GM12878 (cell line): ENCODE measurements around the gene NPAS1. TPM values are rescaled to one million over a fixed set of nuclear protein-coding genes. Genes with fewer than 3 reads are reported as not detected.

Source experiments
- ATAC-seq: fragments of 200-7000 bp; cut with Tn5 transposase; 3 replicates; pipeline ENCODE4 v1.9.1; 2020; ENCODE audit warnings: mild to moderate bottlenecking, moderate library complexity
- BruUV-seq: library from RNA; stranded (reverse); fragments of 400-500 nt; replicated peaks from 2 replicates; lab custom pipeline; 2021; lab: Mats Ljungman, UMichigan
- CTCF ChIA-PET: fragments of 300-600 bp; sonication (Branson Sonifier 250); formaldehyde crosslinking; extraction: SDS; loops from one replicate; lab custom pipeline; 2021; ENCODE audit warnings: inconsistent platforms; lab: Yijun Ruan, JAX
- POLR2A ChIA-PET: fragments of 350-600 bp; formaldehyde crosslinking; extraction: SDS; loops from one replicate; lab custom pipeline; 2021; ENCODE audit warnings: inconsistent platforms; lab: Charles Lee
- RAD21 ChIA-PET: fragments of 300-600 bp; sonication (Branson Sonifier 250); formaldehyde crosslinking; loops from one replicate; lab custom pipeline; 2023; ENCODE audit warnings: antibody characterized with exemption; ENCODE audit not compliant: unreplicated experiment; lab: Charles Lee
- SMC1A ChIA-PET: fragments of 300-600 bp; sonication (Branson Sonifier 250); formaldehyde crosslinking; loops from one replicate; lab custom pipeline; 2023; ENCODE audit not compliant: unreplicated experiment, uncharacterized antibody; lab: Charles Lee
- DNase-seq: peaks from one replicate; pipeline ENCODE4 v3.0.0-alpha.2; 2011; ENCODE audit warnings: low read depth, low spot score
- FAIRE-seq: peaks from 3 replicates; lab custom pipeline; 2011; peaks lifted over from hg19 to GRCh38; lab: Jason Lieb, UNC
- H2AFZ ChIP-seq: 2 replicates; pipeline ENCODE4 v1.6.0; 2011; ENCODE audit warnings: low read depth, low read length, control low read depth; ENCODE audit not compliant: control insufficient read depth
- H3K27ac ChIP-seq: 2 replicates; pipeline ENCODE4 v1.5.1; 2011; ENCODE audit warnings: control low read depth; ENCODE audit not compliant: control insufficient read depth, insufficient read depth
- H3K27me3 ChIP-seq, 2 experiments: replicated peaks in 1 of 2; 2 replicates each; pipeline versions ENCODE4 v1.6.0 to v1.6.1; 2011; ENCODE audit warnings: low read length in 1 of 2; ENCODE audit not compliant: control insufficient read depth in 2 of 2, insufficient read depth in 2 of 2
- H3K36me3 ChIP-seq, 2 experiments: 2 replicates each; pipeline ENCODE4 v1.5.1; 2011; ENCODE audit warnings: low read length in 1 of 2; ENCODE audit not compliant: control insufficient read depth in 2 of 2, insufficient read depth in 2 of 2
- H3K4me1 ChIP-seq: 2 replicates; pipeline ENCODE4 v1.6.1; 2011; ENCODE audit warnings: mild to moderate bottlenecking, low read length, moderate library complexity, mixed read lengths; ENCODE audit not compliant: control insufficient read depth, insufficient read depth
- H3K4me2 ChIP-seq: 2 replicates; pipeline ENCODE4 v1.6.0; 2011; ENCODE audit warnings: control low read depth; ENCODE audit not compliant: control insufficient read depth, insufficient read depth
- H3K4me3 ChIP-seq: fragments of 200-600 bp; sonication (generic); 2 replicates; pipeline ENCODE4 v1.5.1; 2016
- H3K79me2 ChIP-seq: 2 replicates; pipeline ENCODE4 v1.6.0; 2011; ENCODE audit warnings: low read length; ENCODE audit not compliant: control insufficient read depth, insufficient read depth
- H3K9ac ChIP-seq: 2 replicates; pipeline ENCODE4 v1.8.0; 2011; ENCODE audit warnings: low read length, control low read depth, mixed read lengths; ENCODE audit not compliant: control insufficient read depth, insufficient read depth
- H3K9me3 ChIP-seq: replicated peaks from 3 replicates; pipeline ENCODE4 v1.5.1; 2011; ENCODE audit warnings: mild to moderate bottlenecking, low read length; ENCODE audit not compliant: control insufficient read depth, insufficient read depth
- H4K20me1 ChIP-seq: 2 replicates; pipeline ENCODE4 v1.6.0; 2011; ENCODE audit not compliant: control insufficient read depth, insufficient read depth
- BACH1 ChIP-seq: fragments of 450-650 bp; IDR thresholded peaks from 2 replicates; pipeline ENCODE4 v1.6.1; 2017; ENCODE audit warnings: mild to moderate bottlenecking, borderline replicate concordance
- BCL11A ChIP-seq: IDR thresholded peaks from 2 replicates; pipeline ENCODE4 v1.6.1; 2011; ENCODE audit warnings: low read depth, low read length
- CHD4 ChIP-seq: fragments of 200-600 bp; sonication (generic); IDR thresholded peaks from 2 replicates; pipeline ENCODE4 v1.6.1; 2016; ENCODE audit warnings: mild to moderate bottlenecking
- EGR1 ChIP-seq, 2 experiments: IDR thresholded peaks; 1 replicate in 1 of 2; 2 replicates in 1 of 2; pipeline ENCODE4 v1.6.1; 2011 to 2012; ENCODE audit warnings: low read depth in 2 of 2, low read length in 2 of 2, borderline replicate concordance in 1 of 2, mild to moderate bottlenecking in 1 of 2, moderate library complexity in 1 of 2
- EZH2 ChIP-seq: IDR thresholded peaks from 2 replicates; pipeline ENCODE4 v1.6.1; 2012; ENCODE audit warnings: low read depth, mild to moderate bottlenecking, control low read depth, inconsistent platforms, low read length, borderline replicate concordance; ENCODE audit not compliant: control insufficient read depth
- HCFC1 ChIP-seq: fragments of 150-350 bp; IDR thresholded peaks from 2 replicates; pipeline ENCODE4 v1.6.1; 2014; ENCODE audit warnings: low read length
- JUNB ChIP-seq: IDR thresholded peaks from 2 replicates; pipeline ENCODE4 v1.6.1; 2016; ENCODE audit warnings: antibody characterized with exemption, mild to moderate bottlenecking
- NFIC ChIP-seq: IDR thresholded peaks from 2 replicates; pipeline ENCODE4 v1.6.1; 2012; ENCODE audit warnings: low read depth, mild to moderate bottlenecking, inconsistent platforms, low read length, moderate library complexity
- RAD51 ChIP-seq: fragments of 450-650 bp; IDR thresholded peaks from 2 replicates; pipeline ENCODE4 v1.6.1; 2016; ENCODE audit warnings: moderate library complexity, mild to moderate bottlenecking, inconsistent platforms
- REST ChIP-seq: IDR thresholded peaks from 2 replicates; pipeline ENCODE4 v1.6.1; 2012; ENCODE audit warnings: mild to moderate bottlenecking, low read depth, low read length
- RUNX3 ChIP-seq: IDR thresholded peaks from 2 replicates; pipeline ENCODE4 v1.6.1; 2012; ENCODE audit warnings: low read length, inconsistent platforms
- SRF ChIP-seq, 2 experiments: IDR thresholded peaks; 2 replicates each; pipeline ENCODE4 v1.6.1; 2011; ENCODE audit warnings: low read depth in 2 of 2, low read length in 2 of 2, mild to moderate bottlenecking in 1 of 2, moderate library complexity in 1 of 2
- STAT1 ChIP-seq: fragments of 450-650 bp; conservative IDR thresholded peaks from 2 replicates; pipeline ENCODE4 v1.6.1; 2014; ENCODE audit warnings: antibody characterized with exemption, mild to moderate bottlenecking
- WRNIP1 ChIP-seq: IDR thresholded peaks from 2 replicates; pipeline ENCODE4 v1.6.1; 2011; ENCODE audit warnings: low read depth, low read length, improper control_type of control experiment, borderline replicate concordance
- WGBS: methylation state at CpG from one replicate; pipeline ENCODE4 v1.1.6; 2016; ENCODE audit warnings: low lambda C conversion rate; ENCODE audit not compliant: insufficient replicate concordance, insufficient coverage; ENCODE audit errors: missing lambda C conversion rate; 5-methylcytosine and 5-hydroxymethylcytosine counted together
- in situ Hi-C: fragments of 300-500 bp; cut with MboI; formaldehyde crosslinking; loops from 9 replicates; pipeline ENCODE4 v1.14.3; 2018; ENCODE audit warnings: mixed read lengths
- intact Hi-C: fragments of 100-400 bp; cut with micrococcal nuclease; formaldehyde crosslinking; loops from one replicate; pipeline ENCODE4 v1.14.2; 2022; ENCODE audit not compliant: unreplicated experiment
- polyA plus RNA-seq, 11 experiments: library from polyadenylated mRNA; depleted of rRNA in 4 of 11; unstranded in 6 of 11; stranded (reverse) in 5 of 11; fragments of >200 nt; fragmentation: Nextera tagmentation in 4 of 11; fragmentation: Illumina TruSeq in 1 of 11; extraction: Ambion mirVana in 4 of 11; extraction: Trizol in 1 of 11; gene quantifications; 1 replicate in 1 of 11; 2 replicates in 10 of 11; pipeline versions ENCODE4 v1.2.1 to v1.2.3, GENCODE V29; 2011 to 2016; ENCODE audit warnings: inconsistent platforms in 2 of 11, missing spikeins in 2 of 11, low read depth in 1 of 11
- total RNA-seq, 4 experiments: library from RNA; depleted of rRNA in 3 of 4; stranded (reverse); fragments of >200 nt in 3 of 4; fragmentation: Illumina TruSeq in 1 of 4; extraction: Trizol in 1 of 4; gene quantifications; 2 replicates each; pipeline versions ENCODE4 v1.2.1 to v1.2.3, GENCODE V29; 2013 to 2021
- TF ChIP-seq, protein P1 (sequence below): fragments of 450-650 bp; conservative IDR thresholded peaks from 2 replicates; pipeline ENCODE4 v1.6.1; 2017; ENCODE audit warnings: mild to moderate bottlenecking, moderate library complexity

Gene NPAS1
- total and polyA plus RNA-seq, 10 of the 15 experiments (the other 5 are each of a cell fraction or from before 2014, with no cell fraction given), result 0.14 to 0.72 (median 0.28) TPM; not detected in 3

DNA sequence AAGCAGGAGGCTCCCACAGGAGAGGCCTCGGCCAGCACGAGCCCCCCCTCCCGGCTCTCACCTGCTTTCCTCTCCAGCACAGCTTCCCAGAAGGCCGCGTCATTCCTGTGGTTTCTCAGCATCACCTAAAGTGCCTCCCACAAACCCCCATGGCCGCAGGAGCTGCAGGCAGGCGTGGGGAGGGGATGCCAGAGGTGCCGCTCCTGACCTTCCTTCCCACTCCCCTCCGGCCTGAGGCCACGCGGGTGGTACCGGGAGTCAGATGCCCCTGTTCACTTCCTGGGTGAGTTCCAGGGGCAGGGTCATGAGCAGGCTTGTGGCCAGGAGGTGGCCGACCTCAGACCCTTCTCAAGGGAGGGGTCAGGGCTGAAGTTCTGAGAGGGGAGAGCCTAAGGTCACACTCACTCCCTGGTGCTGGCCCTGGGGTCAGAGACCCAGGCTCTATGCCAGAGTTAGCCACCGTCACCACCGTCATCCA is 14.4 kb upstream of the NPAS1 start:
- ChIA-PET POLR2A (no interaction called here), CTCF (interaction anchor here (1.7 kb wide), 1 partner anchor 8 kb away, joined by 7 read pairs; no protein-coding TSS in a partner anchor), SMC1A (no interaction called here), RAD21 (no interaction called here)
- ATAC-seq (no peak), FAIRE-seq (no peak), DNase-seq (no peak)
- in situ Hi-C loops (no loop called here), intact Hi-C loops (no loop called here)
- Histone ChIP-seq H3K27me3 (no peaks in the 10 kb centered on the region), H4K20me1 (no peaks in the 10 kb centered on the region), H3K79me2 (no peaks in the 10 kb centered on the region), H3K4me3 (no peak overlapping the region), H2AFZ (no peak overlapping the region), H3K9me3 (no peaks in the 10 kb centered on the region), H3K36me3 (peaks cover 0 to 3% of the 10 kb centered on the region in 2 experiments; a peak in 2 of 4 replicates), H3K27ac (no peak overlapping the region), H3K4me2 (no peak overlapping the region), H3K9ac (no peak overlapping the region), H3K4me1 (no peaks in the 10 kb centered on the region)
- 75% methylated on average over 15 of the region's 15 CpGs for WGBS
- no TSS peak for BruUV-seq
- TF ChIP-seq REST (no peak), RAD51 (no peak), EGR1 (IDR thresholded peaks at IDR 0.05; ENCODE audit: borderline replicate concordance in 1 of 2, low read depth in 2 of 2, low read length in 2 of 2) (no peak), EZH2 (no peak), CHD4 (no peak), RUNX3 (no peak), WRNIP1 (no peak), HCFC1 (no peak), BCL11A (no peak), SRF (IDR thresholded peaks at IDR 0.05; ENCODE audit: low read depth in 2 of 2, low read length in 2 of 2) (no peak), STAT1 (no peak), BACH1 (no peak), NFIC (no peak), JUNB (no peak)
- TF ChIP-seq, protein P1, sequence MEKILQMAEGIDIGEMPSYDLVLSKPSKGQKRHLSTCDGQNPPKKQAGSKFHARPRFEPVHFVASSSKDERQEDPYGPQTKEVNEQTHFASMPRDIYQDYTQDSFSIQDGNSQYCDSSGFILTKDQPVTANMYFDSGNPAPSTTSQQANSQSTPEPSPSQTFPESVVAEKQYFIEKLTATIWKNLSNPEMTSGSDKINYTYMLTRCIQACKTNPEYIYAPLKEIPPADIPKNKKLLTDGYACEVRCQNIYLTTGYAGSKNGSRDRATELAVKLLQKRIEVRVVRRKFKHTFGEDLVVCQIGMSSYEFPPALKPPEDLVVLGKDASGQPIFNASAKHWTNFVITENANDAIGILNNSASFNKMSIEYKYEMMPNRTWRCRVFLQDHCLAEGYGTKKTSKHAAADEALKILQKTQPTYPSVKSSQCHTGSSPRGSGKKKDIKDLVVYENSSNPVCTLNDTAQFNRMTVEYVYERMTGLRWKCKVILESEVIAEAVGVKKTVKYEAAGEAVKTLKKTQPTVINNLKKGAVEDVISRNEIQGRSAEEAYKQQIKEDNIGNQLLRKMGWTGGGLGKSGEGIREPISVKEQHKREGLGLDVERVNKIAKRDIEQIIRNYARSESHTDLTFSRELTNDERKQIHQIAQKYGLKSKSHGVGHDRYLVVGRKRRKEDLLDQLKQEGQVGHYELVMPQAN, result no peak
